ENCODE measurements around the gene B3GALT5.
"Not testable (repeated sequence)": the region's sequence is repeated elsewhere in the genome, so short reads cannot be mapped to it uniquely, and the experiment has no call there.

B3GALT5 gene

GRCh38 chr21:39681257-39681656, 68.5 kb downstream of the B3GALT5 start:
- no peak overlapping the region for H3K4me3 ChIP-seq (ENCODE audit: low read depth, low read length)
- no peak for TF ChIP-seq CTCF (IDR thresholded peaks at IDR 0.05; ENCODE audit: low read depth, low read length)
- peak; percentile 56 for DNase-seq (ENCODE audit: low read depth, low spot score)
- in situ Hi-C loops (cut with HindIII; ENCODE audit: low sequenced_read_pairs): no loop called here

GRCh38 chr21:39681845-39682244, 69.1 kb downstream of the B3GALT5 start:
- DNase-seq (ENCODE audit: low read depth, low spot score): peak; percentile 79
- no peak for TF ChIP-seq CTCF (IDR thresholded peaks at IDR 0.05; ENCODE audit: low read depth, low read length)
- in situ Hi-C loops (cut with HindIII; ENCODE audit: low sequenced_read_pairs): no loop called here
- no peak overlapping the region for H3K4me3 ChIP-seq (ENCODE audit: low read depth, low read length)

GRCh38 chr21:39685236-39685635, 72.5 kb downstream of the B3GALT5 start:
- no peak overlapping the region for H3K4me3 ChIP-seq (ENCODE audit: low read depth, low read length)
- in situ Hi-C loops (cut with HindIII; ENCODE audit: low sequenced_read_pairs): no loop called here
- no peak for TF ChIP-seq CTCF (IDR thresholded peaks at IDR 0.05; ENCODE audit: low read depth, low read length)
- no peak for DNase-seq (ENCODE audit: low read depth, low spot score)

GRCh38 chr21:39685991-39686390, 73.3 kb downstream of the B3GALT5 start:
- in situ Hi-C loops (cut with HindIII; ENCODE audit: low sequenced_read_pairs): no loop called here
- DNase-seq (ENCODE audit: low read depth, low spot score): no peak
- H3K4me3 ChIP-seq (ENCODE audit: low read depth, low read length): no peak overlapping the region
- TF ChIP-seq CTCF (IDR thresholded peaks at IDR 0.05; ENCODE audit: low read depth, low read length): no peak

- in situ Hi-C loops (cut with HindIII; ENCODE audit: low sequenced_read_pairs): no loop called here
- no peak overlapping the region for H3K4me3 ChIP-seq (ENCODE audit: low read depth, low read length)
- TF ChIP-seq CTCF (IDR thresholded peaks at IDR 0.05; ENCODE audit: low read depth, low read length): no peak
- DNase-seq (ENCODE audit: low read depth, low spot score): no peak
Measured at GRCh38 chr21:39686646-39687468, 74.1 kb downstream of the B3GALT5 start.

- no peak for TF ChIP-seq CTCF (IDR thresholded peaks at IDR 0.05; ENCODE audit: low read depth, low read length)
- no peak for DNase-seq (ENCODE audit: low read depth, low spot score)
- in situ Hi-C loops (cut with HindIII; ENCODE audit: low sequenced_read_pairs): no loop called here
Measured at GRCh38 chr21:39688010-39688409, 75.3 kb downstream of the B3GALT5 start.

GRCh38 chr21:39689860-39690259, 77.1 kb downstream of the B3GALT5 start:
- in situ Hi-C loops (cut with HindIII; ENCODE audit: low sequenced_read_pairs); DNase-seq (ENCODE audit: low read depth, low spot score); H3K4me3 ChIP-seq (ENCODE audit: low read depth, low read length): not testable (repeated sequence)

More at GRCh38 chr21:39688010-39688409, 75.3 kb downstream of the B3GALT5 start:
- no peak overlapping the region for H3K4me3 ChIP-seq (ENCODE audit: low read depth, low read length)

All from astrocyte of the spinal cord (primary cell).